HAP-1 (cell line): ENCODE measurements around the gene COL25A1.

ENCODE experiments used
- DNase-seq, 2 experiments: peaks; one replicate each; pipeline ENCODE4 v3.0.0-alpha.2; 2016 to 2020; ENCODE audit warnings: low spot score in 2 of 2
- H3K27me3 ChIP-seq: fragments of 250-450 bp; sonication (Bioruptor Pico); 2 replicates; pipeline ENCODE4 v1.5.1; 2020; ENCODE audit warnings: low read depth, mild to moderate bottlenecking, moderate library complexity
- H3K36me3 ChIP-seq: fragments of 250-450 bp; sonication (Bioruptor Pico); replicated peaks from 2 replicates; pipeline ENCODE4 v1.5.1; 2020; ENCODE audit warnings: mild to moderate bottlenecking
- H3K4me1 ChIP-seq: fragments of 250-450 bp; sonication (Bioruptor Pico); 2 replicates; pipeline ENCODE4 v1.5.1; 2020; ENCODE audit warnings: mild to moderate bottlenecking
- H3K4me3 ChIP-seq: fragments of 250-450 bp; sonication (Bioruptor Pico); 2 replicates; pipeline ENCODE4 v1.5.1; 2020; ENCODE audit warnings: mild to moderate bottlenecking, moderate library complexity
- H3K9me3 ChIP-seq: fragments of 250-450 bp; sonication (Bioruptor Pico); 2 replicates; pipeline ENCODE4 v1.5.1; 2020; ENCODE audit warnings: mild to moderate bottlenecking, moderate library complexity
- in situ Hi-C: fragments of 300-500 bp; cut with MboI; formaldehyde crosslinking; loops from 3 replicates; pipeline ENCODE4 v1.14.3; 2020; ENCODE audit warnings: low sequenced_read_pairs, inconsistent platforms, mixed read lengths

COL25A1 gene

GRCh38 chr4:108838451-108838850 is 464.0 kb downstream of the COL25A1 start:
- Histone ChIP-seq H3K4me1 (peaks cover 3% of the 10 kb centered on the region), H3K27me3 (no peaks in the 10 kb centered on the region)

DNA sequence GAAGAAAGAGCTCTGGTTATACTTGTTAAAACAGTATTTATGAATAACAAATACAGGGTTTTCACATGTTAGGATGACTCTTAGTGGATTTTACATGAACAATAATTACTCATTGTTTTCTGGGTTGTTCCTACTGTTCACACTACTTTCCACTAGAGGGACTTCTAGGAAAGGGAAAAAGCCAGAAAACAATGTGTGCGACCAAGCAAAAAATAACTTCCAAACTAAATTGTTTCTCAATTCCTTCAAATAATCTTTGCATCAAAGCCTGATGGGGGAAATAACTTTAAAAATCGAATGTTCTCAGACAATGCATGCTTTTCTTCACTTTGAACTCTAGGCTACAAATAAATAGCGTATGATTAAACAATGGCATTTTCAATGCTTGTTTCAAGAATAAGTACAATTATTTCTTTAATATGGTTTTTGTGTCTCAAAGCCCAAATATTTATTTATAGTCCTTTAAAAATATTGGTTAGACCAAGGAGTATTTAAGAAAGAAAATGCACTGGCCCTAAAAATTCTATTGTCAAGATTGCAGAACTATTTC is 467.5 kb downstream of the COL25A1 start:
- H3K4me3 ChIP-seq: no peak overlapping the region
- in situ Hi-C loops: loop anchor here (10.0 to 25.0 kb wide), 2 partner anchors 477 to 570 kb away; partner anchors contain the start of gene COL25A1
- H3K27me3 ChIP-seq: no peaks in the 10 kb centered on the region
- H3K4me1 ChIP-seq: peaks cover 3% of the 10 kb centered on the region
- no peaks in the 10 kb centered on the region for H3K36me3 ChIP-seq
- no peaks in the 10 kb centered on the region for H3K9me3 ChIP-seq
- peak in 1 of 2 experiments; percentile 75 for DNase-seq

More at GRCh38 chr4:108838451-108838850, 464.0 kb downstream of the COL25A1 start:
- Histone ChIP-seq H3K9me3 (no peaks in the 10 kb centered on the region), H3K4me3 (no peak overlapping the region), H3K36me3 (no peaks in the 10 kb centered on the region)
- in situ Hi-C loops: loop anchor here (10.0 to 25.0 kb wide), 2 partner anchors 474 to 566 kb away; partner anchors contain the start of gene COL25A1
- no peak for DNase-seq

GRCh38 chr4:108834166-108834834 is 468.2 kb downstream of the COL25A1 start:
- Histone ChIP-seq H3K9me3 (no peaks in the 10 kb centered on the region), H3K4me1 (peaks cover 3% of the 10 kb centered on the region), H3K4me3 (no peak overlapping the region), H3K27me3 (no peaks in the 10 kb centered on the region), H3K36me3 (no peaks in the 10 kb centered on the region)
- peak in 1 of 2 experiments; percentile 11 for DNase-seq
- in situ Hi-C loops: loop anchor here (10.0 to 25.0 kb wide), 2 partner anchors 478 to 571 kb away; partner anchors contain the start of gene COL25A1

- Histone ChIP-seq H3K27me3 (no peaks in the 10 kb centered on the region), H3K4me3 (no peak overlapping the region), H3K4me1 (peaks cover 3% of the 10 kb centered on the region), H3K36me3 (no peaks in the 10 kb centered on the region), H3K9me3 (no peaks in the 10 kb centered on the region)
- DNase-seq: no peak
- in situ Hi-C loops: loop anchor here (10.0 to 25.0 kb wide), 2 partner anchors 479 to 572 kb away; partner anchors contain the start of gene COL25A1
Observed at GRCh38 chr4:108833046-108833445, 469.4 kb downstream of the COL25A1 start.

- H3K36me3 ChIP-seq: no peaks in the 10 kb centered on the region
- H3K9me3 ChIP-seq: no peaks in the 10 kb centered on the region
- H3K4me3 ChIP-seq: no peak overlapping the region
- no peaks in the 10 kb centered on the region for H3K27me3 ChIP-seq
- DNase-seq: no peak
- H3K4me1 ChIP-seq: peaks cover 3% of the 10 kb centered on the region
- in situ Hi-C loops: loop anchor here (10.0 to 25.0 kb wide), 2 partner anchors 480 to 573 kb away; partner anchors contain the start of gene COL25A1
Observed at GRCh38 chr4:108831886-108832285, 470.6 kb downstream of the COL25A1 start.

- H3K9me3 ChIP-seq: no peaks in the 10 kb centered on the region
- no peaks in the 10 kb centered on the region for H3K36me3 ChIP-seq
- in situ Hi-C loops: loop anchor here (10.0 to 25.0 kb wide), 2 partner anchors 481 to 574 kb away; partner anchors contain the start of gene COL25A1
- no peak for DNase-seq
- H3K27me3 ChIP-seq: no peaks in the 10 kb centered on the region
- H3K4me1 ChIP-seq: peaks cover 3% of the 10 kb centered on the region
- no peak overlapping the region for H3K4me3 ChIP-seq
Observed at GRCh38 chr4:108831291-108831690, 471.2 kb downstream of the COL25A1 start.

DNA sequence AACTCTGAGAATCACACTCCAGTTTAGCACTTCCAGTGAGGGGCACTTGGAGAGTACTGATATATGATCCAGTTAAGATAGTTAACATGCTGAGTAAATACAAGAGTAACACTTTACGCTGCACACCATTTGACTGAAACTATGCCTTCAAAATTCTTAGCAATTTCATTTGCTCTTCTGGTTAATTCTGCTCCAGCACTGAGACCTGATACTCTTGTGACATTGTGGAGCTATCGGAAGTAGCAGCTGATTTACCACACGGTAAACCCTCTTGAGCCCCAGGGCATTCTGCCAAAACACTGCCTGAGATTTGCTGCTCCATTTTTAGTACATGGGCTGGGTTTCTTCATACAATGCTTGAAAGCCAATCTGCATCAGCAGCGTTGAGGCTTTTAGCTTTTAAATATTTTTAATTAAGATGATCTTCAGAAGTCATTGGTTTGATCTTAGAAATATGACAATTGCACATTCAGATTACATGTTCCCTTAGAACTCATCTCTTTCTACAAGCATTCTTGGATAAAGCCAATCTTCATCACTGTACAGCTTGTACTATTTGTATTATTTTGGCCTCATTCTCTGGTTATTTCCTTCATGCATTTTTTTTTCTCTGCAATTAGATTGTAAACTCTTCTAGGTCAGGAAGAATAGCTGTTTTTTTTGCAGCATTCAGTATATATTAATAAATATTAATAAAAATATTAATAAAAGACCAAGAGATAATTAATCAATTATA is 471.8 kb downstream of the COL25A1 start:
- no peaks in the 10 kb centered on the region for H3K9me3 ChIP-seq
- in situ Hi-C loops: loop anchor here (10.0 to 25.0 kb wide), 2 partner anchors 482 to 574 kb away; partner anchors contain the start of gene COL25A1
- H3K4me1 ChIP-seq: peaks cover 3% of the 10 kb centered on the region
- no peaks in the 10 kb centered on the region for H3K36me3 ChIP-seq
- peak in 1 of 2 experiments; percentile 56 for DNase-seq
- no peaks in the 10 kb centered on the region for H3K27me3 ChIP-seq
- H3K4me3 ChIP-seq: no peak overlapping the region

GRCh38 chr4:108829966-108830492 is 472.4 kb downstream of the COL25A1 start:
- H3K4me1 ChIP-seq: peaks cover 2% of the 10 kb centered on the region
- in situ Hi-C loops: loop anchor here (10.0 to 25.0 kb wide), 2 partner anchors 482 to 575 kb away; partner anchors contain the start of gene COL25A1
- H3K4me3 ChIP-seq: no peak overlapping the region
- H3K9me3 ChIP-seq: no peaks in the 10 kb centered on the region
- H3K36me3 ChIP-seq: no peaks in the 10 kb centered on the region
- H3K27me3 ChIP-seq: no peaks in the 10 kb centered on the region
- no peak for DNase-seq

GRCh38 chr4:108828620-108829019 is 473.8 kb downstream of the COL25A1 start:
- in situ Hi-C loops: loop anchor here (25.0 kb wide), 1 partner anchor 484 kb away; the partner anchor contains the start of gene COL25A1
- Histone ChIP-seq H3K9me3 (no peaks in the 10 kb centered on the region), H3K27me3 (no peaks in the 10 kb centered on the region), H3K4me1 (no peaks in the 10 kb centered on the region), H3K36me3 (no peaks in the 10 kb centered on the region), H3K4me3 (no peak overlapping the region)
- no peak for DNase-seq

DNA sequence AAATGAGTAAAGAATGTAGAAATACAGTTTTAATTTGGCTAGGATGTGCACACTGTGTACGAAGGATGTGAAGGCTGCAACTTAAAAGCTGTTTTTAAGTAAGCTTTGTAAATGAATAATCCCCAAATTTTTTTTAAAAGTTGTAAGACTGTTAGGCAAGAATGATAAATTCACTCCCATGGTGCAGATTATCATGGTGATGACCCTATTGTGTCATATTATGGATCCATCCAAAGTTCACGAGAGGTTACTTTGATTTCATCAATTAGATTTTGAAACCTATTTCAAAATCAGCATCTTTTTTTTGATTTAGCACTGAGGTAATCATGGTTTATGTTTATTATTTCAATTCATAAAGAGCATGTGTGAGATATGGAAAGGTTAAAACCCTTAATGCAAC is 476.7 kb downstream of the COL25A1 start:
- Histone ChIP-seq H3K4me1 (no peaks in the 10 kb centered on the region), H3K27me3 (no peaks in the 10 kb centered on the region), H3K9me3 (no peaks in the 10 kb centered on the region), H3K36me3 (no peaks in the 10 kb centered on the region), H3K4me3 (no peak overlapping the region)
- no peak for DNase-seq
- in situ Hi-C loops: loop anchor here (25.0 kb wide), 1 partner anchor 487 kb away; the partner anchor contains the start of gene COL25A1

- H3K4me1 ChIP-seq: no peaks in the 10 kb centered on the region
- no peaks in the 10 kb centered on the region for H3K9me3 ChIP-seq
- H3K4me3 ChIP-seq: no peak overlapping the region
- no peak for DNase-seq
- in situ Hi-C loops: no loop called here
- H3K36me3 ChIP-seq: no peaks in the 10 kb centered on the region
- no peaks in the 10 kb centered on the region for H3K27me3 ChIP-seq
Observed at GRCh38 chr4:108821351-108821930, 481.0 kb downstream of the COL25A1 start.

GRCh38 chr4:108820492-108821350 is 481.7 kb downstream of the COL25A1 start:
- no peaks in the 10 kb centered on the region for H3K27me3 ChIP-seq
- H3K36me3 ChIP-seq: no peaks in the 10 kb centered on the region
- no peak for DNase-seq
- H3K4me3 ChIP-seq: no peak overlapping the region
- H3K4me1 ChIP-seq: no peaks in the 10 kb centered on the region
- no peaks in the 10 kb centered on the region for H3K9me3 ChIP-seq
- in situ Hi-C loops: no loop called here
